ENCODE measurements around the gene CMIP.

CMIP gene

GRCh38 chr16:81680444-81681275 is 236.1 kb downstream of the CMIP start:
- no peak overlapping the region for H3K4me3 ChIP-seq (ENCODE audit: low read depth, low read length)
- no peak for TF ChIP-seq CTCF (IDR thresholded peaks at IDR 0.05; ENCODE audit: insufficient read depth, low read depth, low read length, missing control alignments)
- DNase-seq (ENCODE audit: low read depth) = no peak

- DNase-seq (ENCODE audit: low read depth) = no peak
- TF ChIP-seq CTCF (IDR thresholded peaks at IDR 0.05; ENCODE audit: insufficient read depth, low read depth, low read length, missing control alignments) = no peak
Observed at GRCh38 chr16:81681311-81681710, 236.7 kb downstream of the CMIP start.

GRCh38 chr16:81684242-81684837 is 239.7 kb downstream of the CMIP start:
- no peak for DNase-seq (ENCODE audit: low read depth)
- no peak for TF ChIP-seq CTCF (IDR thresholded peaks at IDR 0.05; ENCODE audit: insufficient read depth, low read depth, low read length, missing control alignments)
- H3K4me3 ChIP-seq (ENCODE audit: low read depth, low read length) = no peak overlapping the region

More at GRCh38 chr16:81681311-81681710, 236.7 kb downstream of the CMIP start:
- no peak overlapping the region for H3K4me3 ChIP-seq (ENCODE audit: low read depth, low read length)

- H3K4me3 ChIP-seq (ENCODE audit: low read depth, low read length) = no peak overlapping the region
- no peak for TF ChIP-seq CTCF (IDR thresholded peaks at IDR 0.05; ENCODE audit: insufficient read depth, low read depth, low read length, missing control alignments)
- no peak for DNase-seq (ENCODE audit: low read depth)
Observed at GRCh38 chr16:81684901-81685300, 240.3 kb downstream of the CMIP start.

GRCh38 chr16:81686391-81687130 is 242.0 kb downstream of the CMIP start:
- no peak overlapping the region for H3K4me3 ChIP-seq (ENCODE audit: low read depth, low read length)
- no peak for TF ChIP-seq CTCF (IDR thresholded peaks at IDR 0.05; ENCODE audit: insufficient read depth, low read depth, low read length, missing control alignments)
- DNase-seq (ENCODE audit: low read depth) = no peak

GRCh38 chr16:81687131-81687456 is 242.5 kb downstream of the CMIP start:
- no peak overlapping the region for H3K4me3 ChIP-seq (ENCODE audit: low read depth, low read length)
- no peak for TF ChIP-seq CTCF (IDR thresholded peaks at IDR 0.05; ENCODE audit: insufficient read depth, low read depth, low read length, missing control alignments)
- DNase-seq (ENCODE audit: low read depth) = no peak

Measured in GM12865 (cell line).